Right cardiac atrium (tissue), 5 donors: Measurements from ENCODE around the gene CTNND1. TPM values are rescaled to one million over a fixed set of nuclear protein-coding genes. Genes with fewer than 3 reads are reported as not detected.

ENCODE experiments used
- ATAC-seq, 2 donors: fragments of 200-7000 bp; cut with Tn5 transposase; one replicate each; pipeline versions ENCODE4 v1.8.0 to v1.9.1; 2020; ENCODE audit warnings: moderate library complexity in 2 of 2, mild to moderate bottlenecking in 1 of 2
- DNase-seq, 3 donors: peaks; one replicate each; pipeline ENCODE4 v3.0.0-alpha.2; 2020
- H3K27ac ChIP-seq: one replicate; pipeline ENCODE4 v1.5.1; 2013; ENCODE audit warnings: mild to moderate bottlenecking, low read length, control low read depth, moderate library complexity
- H3K27me3 ChIP-seq: one replicate; pipeline ENCODE4 v1.6.1; 2013; ENCODE audit not compliant: control insufficient read depth, insufficient read depth
- H3K4me1 ChIP-seq: one replicate; pipeline ENCODE4 v1.6.1; 2013; ENCODE audit warnings: low read length; ENCODE audit not compliant: control insufficient read depth, insufficient read depth
- H3K4me3 ChIP-seq: one replicate; pipeline ENCODE4 v1.5.1; 2013; ENCODE audit warnings: low read length, control low read depth
- H3K9me3 ChIP-seq: one replicate; pipeline ENCODE4 v1.6.1; 2013; ENCODE audit warnings: low read length; ENCODE audit not compliant: control insufficient read depth
- WGBS: extraction: QIAGEN DNeasy Blood & Tissue Kit; methylation state at CpG from one replicate; pipeline ENCODE4 v1.1.7; 2013; 5-methylcytosine and 5-hydroxymethylcytosine counted together
- intact Hi-C, 4 donors: fragments of 100-400 bp; cut with DNase I; formaldehyde crosslinking; loops; one replicate each; pipeline versions ENCODE4 v1.11.0 to v1.14.0; 2022 to 2023
- polyA plus RNA-seq: library from polyadenylated mRNA; stranded (reverse); fragments of 200-250 nt; gene quantifications from one replicate; pipeline ENCODE4 v1.2.3, GENCODE V29; 2013
- total RNA-seq, 4 donors: library from RNA; stranded (reverse); fragmentation: NEBNext Ultra II Directional; extraction: Animal tissue kit (Norgen Biotek cat#: 25700); gene quantifications; one replicate each; pipeline ENCODE4 v1.2.1, GENCODE V29; 2021
- donor health status: healthy with polysubstance abuse.
- donor health status: DM: no; HTN: yes; CAD: no.
- donor health status: DM: no; HTN: no; CAD: no.
- donor health status: DM: no; HTN: yes; CAD: no; lungs with severe emphysema.
- donor health status: DM: yes; HTN: yes; CAD: no.

Gene CTNND1
- total and polyA plus RNA-seq, 5 donors: 32.2 to 98.6 (median 77.1) TPM

DNA sequence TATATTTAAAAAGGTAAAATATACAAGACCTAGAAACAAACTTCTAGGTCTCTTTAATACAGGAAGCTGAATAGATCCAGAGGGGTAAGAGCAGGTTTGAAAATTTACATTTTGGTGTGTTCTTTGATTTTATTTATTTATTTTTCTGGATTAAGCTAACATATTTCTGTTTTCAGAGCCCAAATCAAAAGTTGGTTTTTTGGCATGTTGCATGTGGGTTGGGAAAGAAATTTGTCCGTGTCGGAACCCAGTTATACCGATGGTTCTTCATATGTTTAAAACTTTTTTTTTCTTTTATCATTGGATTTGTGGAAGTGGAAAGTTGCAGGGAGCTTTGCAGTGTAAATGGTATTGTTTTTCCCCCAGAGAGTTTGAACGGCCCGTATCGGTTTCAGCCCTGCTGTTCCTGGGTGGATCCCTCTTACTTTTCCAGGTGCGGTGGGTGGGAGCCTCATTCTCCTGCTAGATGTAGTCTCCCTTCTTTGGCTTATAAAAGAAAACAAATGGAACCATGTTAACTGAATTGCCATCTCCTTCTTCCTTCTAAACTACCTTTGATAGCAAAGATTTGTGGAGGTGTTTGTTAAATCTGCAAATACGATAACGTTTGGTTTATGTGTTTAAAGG is 746 bp downstream of the CTNND1 start:
- Histone ChIP-seq H3K27me3 (no peaks in the 10 kb centered on the region), H3K27ac (peak overlapping the region; percentile 85), H3K4me1 (peaks cover 4% of the 10 kb centered on the region), H3K4me3 (peak overlapping the region; percentile 100), H3K9me3 (no peaks in the 10 kb centered on the region)
- peak in 1 of 2 donors; percentile 44 for ATAC-seq
- no peak for DNase-seq
- WGBS: 1% methylated on average over 9 of the region's 9 CpGs
- intact Hi-C loops: loop anchor here in 3 of 4 donors (5.0 kb wide), 1 partner anchor 35 kb away; no protein-coding TSS in a partner anchor

DNA sequence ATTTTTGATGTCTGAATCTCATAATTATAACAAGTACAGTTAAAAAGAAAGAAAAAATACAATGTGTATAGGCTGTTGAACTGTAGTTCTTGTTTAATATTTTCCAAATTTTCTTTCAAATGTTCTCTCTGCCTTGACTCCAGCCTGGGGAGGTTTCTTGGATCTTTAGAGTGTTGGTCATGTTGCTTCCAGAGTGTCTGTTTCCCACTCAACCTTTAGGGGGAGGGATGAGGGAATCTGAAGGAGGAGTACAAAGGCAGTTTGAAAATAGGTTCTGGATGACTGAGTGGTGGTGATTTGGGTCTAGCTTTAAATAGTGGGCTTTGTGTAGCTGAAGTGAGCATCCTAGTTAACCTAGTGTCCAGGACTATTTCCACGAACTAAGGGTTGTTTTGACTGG is 2.0 kb downstream of the CTNND1 start:
- intact Hi-C loops: loop anchor here in 3 of 4 donors (5.0 kb wide), 1 partner anchor 34 kb away; no protein-coding TSS in a partner anchor
- WGBS: 5% methylated on average over 1 of the region's 1 CpG
- Histone ChIP-seq H3K9me3 (no peaks in the 10 kb centered on the region), H3K4me3 (peak overlapping the region; percentile 100), H3K27me3 (no peaks in the 10 kb centered on the region), H3K4me1 (peaks cover 4% of the 10 kb centered on the region), H3K27ac (peak overlapping the region; percentile 69)
- DNase-seq (no peak), ATAC-seq (peak; percentile 22 to 37)

DNA sequence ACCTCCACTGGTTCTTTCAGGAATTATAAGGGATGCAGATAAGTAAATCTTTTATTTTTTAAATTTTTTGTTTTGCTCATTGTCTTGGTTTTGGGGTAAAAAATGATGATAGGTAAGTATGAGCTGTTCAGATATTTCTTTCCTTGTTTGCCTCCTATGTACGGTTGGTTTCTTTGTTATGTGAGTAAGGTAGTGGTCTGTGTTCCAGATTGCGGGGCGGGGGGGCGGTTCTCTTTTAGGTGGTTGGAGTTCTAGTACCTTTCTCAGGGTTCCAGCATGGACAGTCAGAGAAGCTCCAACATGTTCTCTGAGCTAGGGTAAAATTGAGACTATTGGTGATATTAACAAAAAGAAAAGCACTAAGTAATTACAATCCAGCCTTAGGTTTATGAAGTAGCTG is 2.4 kb downstream of the CTNND1 start:
- H3K4me1 ChIP-seq: peaks cover 4% of the 10 kb centered on the region
- 21% methylated on average over 4 of the region's 4 CpGs for WGBS

DNA sequence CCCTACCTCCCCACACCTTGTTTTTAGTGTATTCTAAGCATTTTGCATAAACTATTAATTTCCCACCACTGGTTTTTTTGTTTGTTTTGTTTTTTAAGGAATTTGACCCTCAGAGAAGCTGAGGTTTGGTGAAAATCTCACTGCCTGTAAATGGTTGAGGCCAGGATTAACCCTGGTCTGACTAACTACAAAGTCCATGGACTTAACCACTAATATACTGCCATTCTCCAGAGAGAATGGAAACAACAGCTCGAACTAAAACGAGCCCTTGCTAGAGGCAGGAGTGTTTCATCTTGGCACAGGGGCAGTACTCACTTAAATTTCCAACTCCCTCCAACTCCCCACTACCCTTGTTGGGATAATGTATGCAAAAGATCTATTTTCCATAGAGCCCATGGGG is 3.0 kb downstream of the CTNND1 start:
- Histone ChIP-seq H3K9me3 (no peaks in the 10 kb centered on the region), H3K4me3 (peak overlapping the region; percentile 100), H3K27ac (peak overlapping the region; percentile 48), H3K4me1 (peaks cover 6% of the 10 kb centered on the region), H3K27me3 (no peaks in the 10 kb centered on the region)
- ATAC-seq (no peak), DNase-seq (no peak)
- intact Hi-C loops: loop anchor here in 3 of 4 donors (5.0 kb wide), 1 partner anchor 33 kb away; no protein-coding TSS in a partner anchor
- WGBS: 10% methylated on average over 2 of the region's 2 CpGs

More for the DNA sequence above, 2.4 kb downstream of the CTNND1 start:
- Histone ChIP-seq H3K9me3 (no peaks in the 10 kb centered on the region), H3K27me3 (no peaks in the 10 kb centered on the region), H3K27ac (peak overlapping the region; percentile 42), H3K4me3 (peak overlapping the region; percentile 100)
- ATAC-seq: no peak
- intact Hi-C loops: loop anchor here in 3 of 4 donors (5.0 kb wide), 1 partner anchor 33 kb away; no protein-coding TSS in a partner anchor
- no peak for DNase-seq

DNA sequence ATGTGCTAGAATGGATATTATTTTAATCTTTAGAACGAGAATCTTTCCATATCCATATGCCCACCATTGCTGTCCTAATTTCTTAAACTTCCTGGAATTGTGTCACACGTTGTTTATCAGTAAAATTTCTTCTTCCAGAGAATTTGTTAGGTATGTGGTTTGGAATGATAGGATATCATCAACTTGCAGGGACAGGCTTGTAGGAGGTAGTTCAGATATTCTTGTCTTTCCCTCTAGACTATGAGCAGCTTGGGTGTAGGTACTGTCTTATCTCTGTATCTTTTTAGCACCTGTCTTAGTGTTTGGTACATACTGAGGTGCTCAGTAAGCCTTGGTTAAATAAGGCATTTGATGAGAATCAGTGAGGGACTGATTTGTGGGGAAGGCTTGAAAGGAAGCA is 3.4 kb downstream of the CTNND1 start:
- 9% methylated on average over 2 of the region's 2 CpGs for WGBS
- H3K27me3 ChIP-seq: no peaks in the 10 kb centered on the region
- ATAC-seq (no peak), DNase-seq (no peak)
- no peak overlapping the region for H3K27ac ChIP-seq
- H3K9me3 ChIP-seq: no peaks in the 10 kb centered on the region
- intact Hi-C loops: loop anchor here in 3 of 4 donors (5.0 kb wide), 1 partner anchor 32 kb away; no protein-coding TSS in a partner anchor
- H3K4me1 ChIP-seq: peaks cover 6% of the 10 kb centered on the region
- peak overlapping the region; percentile 100 for H3K4me3 ChIP-seq

DNA sequence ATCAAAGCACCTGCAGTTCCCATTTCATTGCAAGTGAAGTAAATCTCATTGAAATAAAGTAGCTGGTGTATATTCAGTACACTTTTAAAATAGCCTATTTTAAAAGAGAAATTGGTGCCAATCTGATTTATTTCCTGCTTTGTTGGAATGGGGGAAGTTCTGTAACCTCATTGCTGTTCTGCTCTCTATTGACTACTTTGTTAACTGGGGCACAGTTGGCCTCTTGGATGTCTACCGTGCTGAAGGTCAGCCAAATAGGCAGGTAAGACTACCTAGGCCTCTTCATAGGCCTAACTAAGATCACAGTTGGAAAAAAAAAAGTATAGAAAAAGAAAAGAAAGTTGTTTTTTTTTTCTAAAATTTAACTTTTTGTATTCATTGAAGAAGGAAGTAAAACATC is 9.2 kb downstream of the CTNND1 start:
- Histone ChIP-seq H3K27me3 (no peaks in the 10 kb centered on the region), H3K9me3 (no peaks in the 10 kb centered on the region), H3K4me1 (peaks cover 14% of the 10 kb centered on the region), H3K4me3 (no peak overlapping the region), H3K27ac (peak overlapping the region; percentile 37)
- DNase-seq: no peak
- intact Hi-C loops: no loop called here
- no peak for ATAC-seq
- WGBS: 26% methylated on average over 1 of the region's 1 CpG

DNA sequence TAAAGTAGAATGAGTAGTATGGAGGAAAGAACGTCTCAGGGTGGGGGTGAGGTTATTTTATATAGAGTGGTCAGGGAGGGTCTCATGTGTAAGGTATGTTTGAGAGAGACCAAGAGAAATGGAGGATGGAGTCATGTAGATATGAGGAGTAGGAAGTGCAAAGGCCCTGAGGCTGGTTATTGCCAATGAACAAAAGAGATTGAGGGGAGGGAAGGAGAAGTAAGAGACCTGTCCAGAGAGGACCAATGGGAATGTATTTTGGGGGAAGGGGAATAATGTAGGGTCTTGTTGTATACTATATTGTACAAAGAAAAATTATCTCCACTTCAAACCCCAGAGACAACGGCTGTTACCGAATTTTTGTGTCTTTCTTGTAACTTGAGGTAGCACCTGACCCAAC is 9.8 kb downstream of the CTNND1 start:
- intact Hi-C loops: no loop called here
- ATAC-seq (no peak), DNase-seq (no peak)
- H3K4me3 ChIP-seq: no peak overlapping the region
- 84% methylated on average over 3 of the region's 3 CpGs for WGBS
- no peaks in the 10 kb centered on the region for H3K27me3 ChIP-seq
- peaks cover 19% of the 10 kb centered on the region for H3K4me1 ChIP-seq
- H3K27ac ChIP-seq: no peak overlapping the region
- H3K9me3 ChIP-seq: no peaks in the 10 kb centered on the region

DNA sequence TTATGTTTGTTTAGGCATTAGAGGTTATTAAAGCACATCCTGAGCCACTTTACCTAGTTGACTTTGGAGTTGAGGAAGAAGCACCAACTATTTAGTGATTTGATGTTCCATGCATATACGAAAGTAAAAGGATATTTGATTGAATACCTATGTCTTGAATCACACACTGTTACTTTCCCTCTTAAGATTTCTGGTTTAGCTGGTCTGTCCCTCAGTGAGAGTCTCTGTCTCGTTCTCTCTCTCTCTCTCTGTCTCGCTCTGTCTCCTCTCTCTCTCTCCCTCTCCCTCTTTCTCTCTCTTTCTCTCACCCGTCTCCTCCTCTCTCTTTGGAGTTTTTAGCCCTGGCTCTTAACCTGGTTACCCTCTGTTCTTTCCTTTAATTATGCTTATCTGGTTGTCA is 11.0 kb downstream of the CTNND1 start:
- H3K4me1 ChIP-seq: peaks cover 25% of the 10 kb centered on the region
- no peaks in the 10 kb centered on the region for H3K27me3 ChIP-seq
- no peak for DNase-seq
- 65% methylated on average over 4 of the region's 4 CpGs for WGBS
- H3K9me3 ChIP-seq: no peaks in the 10 kb centered on the region
- no peak for ATAC-seq
- no peak overlapping the region for H3K4me3 ChIP-seq
- no peak overlapping the region for H3K27ac ChIP-seq
- intact Hi-C loops: no loop called here

DNA sequence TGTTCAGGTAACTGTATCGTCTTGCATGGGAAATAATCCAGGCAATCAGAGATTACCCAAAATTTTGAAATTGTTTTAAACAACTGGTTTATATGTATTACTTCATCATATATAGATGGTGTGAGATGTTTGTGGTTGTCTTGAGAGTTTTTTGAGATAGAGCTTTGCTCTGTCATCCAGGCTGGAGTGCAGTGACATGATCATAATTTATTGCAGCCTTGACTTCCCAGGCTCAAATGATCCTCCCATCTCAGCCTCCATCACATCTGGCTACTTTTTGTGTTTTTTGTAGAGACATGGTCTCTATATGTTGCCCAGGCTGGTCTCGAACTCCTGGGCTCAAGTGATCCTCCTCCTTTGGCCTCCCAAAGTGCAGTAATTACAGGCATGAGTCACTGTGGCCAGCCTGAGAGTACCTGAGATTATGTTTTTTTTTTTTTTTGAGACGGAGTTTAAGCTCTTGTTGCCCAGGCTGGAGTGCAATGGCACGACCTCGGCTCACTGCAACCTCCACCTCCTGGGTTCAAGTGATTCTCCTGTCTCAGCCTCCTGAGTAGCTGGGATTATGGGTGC is 11.5 kb downstream of the CTNND1 start:
- intact Hi-C loops: no loop called here
- Histone ChIP-seq H3K4me3 (no peak overlapping the region), H3K4me1 (peaks cover 29% of the 10 kb centered on the region), H3K27me3 (no peaks in the 10 kb centered on the region), H3K27ac (no peak overlapping the region), H3K9me3 (no peaks in the 10 kb centered on the region)
- 69% methylated on average over 5 of the region's 5 CpGs for WGBS
- ATAC-seq (no peak), DNase-seq (no peak)

DNA sequence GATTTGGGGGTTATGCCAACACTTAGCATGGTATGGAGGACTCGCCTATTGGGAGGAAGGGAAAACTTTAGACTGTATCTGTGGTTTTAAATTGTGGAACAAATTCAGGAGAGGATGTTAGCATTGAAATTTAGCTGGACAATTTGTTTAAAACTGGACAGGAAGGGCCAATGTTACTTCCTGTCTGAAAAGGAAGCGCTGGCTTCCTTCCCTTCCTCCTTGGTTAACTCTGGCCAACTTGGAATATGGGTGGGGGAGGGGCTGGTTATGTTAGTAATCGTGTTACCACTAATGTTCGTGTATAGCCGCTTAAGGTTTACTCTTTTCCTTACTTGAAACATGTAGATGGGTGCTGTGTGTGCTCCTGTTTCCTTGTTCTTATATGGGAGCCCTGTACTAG is 13.9 kb downstream of the CTNND1 start:
- Histone ChIP-seq H3K27me3 (no peaks in the 10 kb centered on the region), H3K4me1 (peaks cover 31% of the 10 kb centered on the region), H3K27ac (peak overlapping the region; percentile 88), H3K4me3 (peak overlapping the region; percentile 36), H3K9me3 (no peaks in the 10 kb centered on the region)
- intact Hi-C loops: no loop called here
- DNase-seq: no peak
- WGBS: 24% methylated on average over 5 of the region's 5 CpGs
- no peak for ATAC-seq

DNA sequence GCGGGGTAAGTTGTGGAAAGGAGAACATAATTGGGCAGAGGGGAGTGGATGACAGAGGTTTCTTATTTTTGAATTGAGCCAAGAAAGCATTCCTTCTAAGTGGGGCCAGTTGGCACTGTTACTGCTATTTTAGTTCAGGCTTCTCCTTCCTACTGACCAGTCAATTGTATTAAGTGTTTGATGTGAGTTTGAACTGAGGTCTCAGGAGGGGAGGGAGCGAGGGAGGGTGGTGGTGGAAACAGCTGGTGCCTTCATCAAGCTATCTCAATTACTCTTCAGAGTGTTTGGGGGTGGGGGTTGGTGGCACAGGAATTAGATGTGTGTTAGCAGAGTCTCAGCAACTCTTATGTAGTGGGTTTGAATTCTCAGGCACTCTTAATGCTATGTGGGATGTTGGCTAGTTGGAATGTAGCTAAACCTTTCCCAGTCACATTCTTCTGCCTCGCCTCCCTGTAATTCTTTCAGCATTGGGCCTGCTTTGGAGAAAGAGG is 14.5 kb downstream of the CTNND1 start:
- DNase-seq: no peak
- intact Hi-C loops: no loop called here
- Histone ChIP-seq H3K9me3 (no peaks in the 10 kb centered on the region), H3K27me3 (no peaks in the 10 kb centered on the region), H3K4me1 (peaks cover 33% of the 10 kb centered on the region), H3K27ac (peak overlapping the region; percentile 88), H3K4me3 (peak overlapping the region; percentile 36)
- peak in 1 of 2 donors; percentile 7 for ATAC-seq
- 26% methylated on average over 3 of the region's 3 CpGs for WGBS
